Neuronal stem cell (in vitro differentiated cells): ENCODE results near the gene PARD3.

Experiments
- DNase-seq: peaks from one replicate; pipeline ENCODE4 v3.0.0-alpha.2; 2013; ENCODE audit warnings: low spot score
- H2AFZ ChIP-seq: one replicate; pipeline ENCODE4 v1.6.1; 2013; ENCODE audit warnings: mild to moderate bottlenecking, low read length, inconsistent platforms
- H2AK5ac ChIP-seq: 2 replicates; pipeline ENCODE4 v1.6.1; 2013; ENCODE audit warnings: low read depth, mild to moderate bottlenecking, inconsistent platforms, low read length, moderate library complexity, mixed read lengths
- H2BK120ac ChIP-seq: 2 replicates; pipeline ENCODE4 v1.6.1; 2013; ENCODE audit warnings: low read depth, mild to moderate bottlenecking, inconsistent platforms, low read length, moderate library complexity, mixed read lengths
- H2BK12ac ChIP-seq: one replicate; pipeline ENCODE4 v1.6.1; 2013; ENCODE audit warnings: low read length, inconsistent platforms
- H2BK15ac ChIP-seq: 2 replicates; pipeline ENCODE4 v1.6.1; 2013; ENCODE audit warnings: mild to moderate bottlenecking, low read length, inconsistent platforms, mixed read lengths
- H2BK5ac ChIP-seq: one replicate; pipeline ENCODE4 v1.6.1; 2013; ENCODE audit warnings: inconsistent platforms, mild to moderate bottlenecking, low read length, moderate library complexity
- H3K14ac ChIP-seq: one replicate; pipeline ENCODE4 v1.6.1; 2013; ENCODE audit warnings: low read length, inconsistent platforms
- H3K18ac ChIP-seq: 2 replicates; pipeline ENCODE4 v1.6.1; 2013; ENCODE audit warnings: low read length, inconsistent platforms
- H3K23ac ChIP-seq: 2 replicates; pipeline ENCODE4 v1.6.1; 2013; ENCODE audit warnings: low read depth, mild to moderate bottlenecking, mixed read lengths, low read length, inconsistent platforms; ENCODE audit not compliant: poor library complexity
- H3K27ac ChIP-seq: replicated peaks from 3 replicates; pipeline ENCODE4 v1.5.1; 2013; ENCODE audit warnings: low read length, inconsistent platforms
- H3K27me3 ChIP-seq, 3 experiments: 2 replicates each; pipeline ENCODE4 v1.6.1; 2013; ENCODE audit warnings: low read length in 3 of 3, mild to moderate bottlenecking in 2 of 3, inconsistent platforms in 1 of 3, low read depth in 1 of 3, mixed read lengths in 1 of 3, moderate library complexity in 1 of 3; ENCODE audit not compliant: control insufficient read depth in 3 of 3, insufficient read depth in 3 of 3
- H3K36me3 ChIP-seq, 2 donors: replicated peaks in 1 of 2; 2 replicates each; pipeline ENCODE4 v1.6.1; 2013; ENCODE audit warnings: low read length in 2 of 2; ENCODE audit not compliant: control insufficient read depth in 2 of 2, insufficient read depth in 2 of 2
- H3K4ac ChIP-seq: 2 replicates; pipeline ENCODE4 v1.6.1; 2013; ENCODE audit warnings: inconsistent platforms, mild to moderate bottlenecking, low read length, moderate library complexity
- H3K4me1 ChIP-seq, 2 donors: 1 replicate in 1 of 2; 2 replicates in 1 of 2; pipeline ENCODE4 v1.6.1; 2013; ENCODE audit warnings: low read length in 2 of 2, low read depth in 1 of 2; ENCODE audit not compliant: control insufficient read depth in 2 of 2, insufficient read depth in 1 of 2
- H3K4me2 ChIP-seq: one replicate; pipeline ENCODE4 v1.6.1; 2013; ENCODE audit warnings: mild to moderate bottlenecking, low read length, inconsistent platforms; ENCODE audit not compliant: insufficient read depth, poor library complexity, severe bottlenecking
- H3K4me3 ChIP-seq, 2 donors: 2 replicates each; pipeline ENCODE4 v1.5.1; 2013; ENCODE audit warnings: low read length in 2 of 2, mild to moderate bottlenecking in 2 of 2, inconsistent platforms in 1 of 2, moderate library complexity in 1 of 2
- H3K79me1 ChIP-seq: one replicate; pipeline ENCODE4 v1.6.1; 2013; ENCODE audit warnings: low read depth, mild to moderate bottlenecking, inconsistent platforms, low read length, moderate library complexity
- H3K9ac ChIP-seq: one replicate; pipeline ENCODE4 v1.6.1; 2013; ENCODE audit warnings: mild to moderate bottlenecking, low read depth, low read length, inconsistent platforms; ENCODE audit not compliant: poor library complexity
- H3K9me3 ChIP-seq, 2 donors: replicated peaks in 1 of 2; 2 replicates each; pipeline versions ENCODE3 to v1.6.1; 2013; ENCODE audit warnings: low read length in 2 of 2, mild to moderate bottlenecking in 2 of 2, inconsistent platforms in 1 of 2, low read depth in 1 of 2, mixed read lengths in 1 of 2, moderate library complexity in 1 of 2; ENCODE audit not compliant: control insufficient read depth in 2 of 2, insufficient read depth in 1 of 2
- H4K8ac ChIP-seq: one replicate; pipeline ENCODE4 v1.6.1; 2013; ENCODE audit warnings: low read depth, mild to moderate bottlenecking, inconsistent platforms, low read length, moderate library complexity
- H4K91ac ChIP-seq: one replicate; pipeline ENCODE4 v1.6.1; 2013; ENCODE audit warnings: low read length, low read depth, mild to moderate bottlenecking, inconsistent platforms; ENCODE audit not compliant: poor library complexity
- WGBS, 2 donors: extraction: QIAGEN DNeasy Blood & Tissue Kit; methylation state at CpG; one replicate each; pipeline ENCODE4 v1.1.7; 2013; ENCODE audit warnings: missing lambda C conversion rate in 2 of 2, mixed read lengths in 1 of 2; ENCODE audit not compliant: insufficient read length in 2 of 2, insufficient replicate concordance in 1 of 2; ENCODE audit errors: extremely low coverage in 2 of 2; 5-methylcytosine and 5-hydroxymethylcytosine counted together

The PARD3 gene

DNA sequence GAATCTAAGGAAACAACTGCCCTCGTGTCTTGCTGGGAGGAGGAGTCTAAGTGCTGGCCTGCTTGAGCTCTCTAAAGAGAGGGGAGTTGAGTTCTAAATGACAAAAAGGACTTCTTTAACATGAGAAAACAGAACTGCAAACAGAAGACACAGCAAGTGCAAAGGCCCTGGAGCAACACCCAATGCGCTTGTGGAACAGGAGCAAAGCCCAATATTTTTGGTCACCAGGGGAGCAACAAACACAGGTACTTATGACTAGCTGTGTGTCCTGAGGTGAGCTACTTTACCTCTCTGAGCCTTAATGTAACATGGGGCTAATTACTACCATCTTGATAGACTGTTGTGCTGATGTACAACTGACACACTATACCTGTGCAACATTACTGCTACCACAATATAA is 634.3 kb downstream of the PARD3 start:
- H3K4ac ChIP-seq: no peak overlapping the region
- H3K79me1 ChIP-seq: no peaks in the 10 kb centered on the region
- H3K14ac ChIP-seq: no peak overlapping the region
- H3K36me3 ChIP-seq: no peaks in the 10 kb centered on the region
- H3K27ac ChIP-seq: no peak overlapping the region
- no peak overlapping the region for H2AFZ ChIP-seq
- H3K23ac ChIP-seq: no peak overlapping the region
- no peaks in the 10 kb centered on the region for H3K9me3 ChIP-seq
- H2BK12ac ChIP-seq: no peak overlapping the region
- H4K91ac ChIP-seq: no peak overlapping the region
- DNase-seq: no peak
- H2AK5ac ChIP-seq: no peak overlapping the region
- no peak overlapping the region for H3K4me2 ChIP-seq
- no peak overlapping the region for H2BK15ac ChIP-seq
- no peak overlapping the region for H4K8ac ChIP-seq
- no peak overlapping the region for H3K9ac ChIP-seq
- H3K4me3 ChIP-seq: no peak overlapping the region
- WGBS, 2 donors: no CpG with 5 or more reads among the region's 2 CpGs
- H3K27me3 ChIP-seq: no peaks in the 10 kb centered on the region
- no peak overlapping the region for H2BK120ac ChIP-seq
- H3K18ac ChIP-seq: no peak overlapping the region
- H2BK5ac ChIP-seq: no peak overlapping the region
- H3K4me1 ChIP-seq: peaks cover 20 to 49% of the 10 kb centered on the region in 2 donors

DNA sequence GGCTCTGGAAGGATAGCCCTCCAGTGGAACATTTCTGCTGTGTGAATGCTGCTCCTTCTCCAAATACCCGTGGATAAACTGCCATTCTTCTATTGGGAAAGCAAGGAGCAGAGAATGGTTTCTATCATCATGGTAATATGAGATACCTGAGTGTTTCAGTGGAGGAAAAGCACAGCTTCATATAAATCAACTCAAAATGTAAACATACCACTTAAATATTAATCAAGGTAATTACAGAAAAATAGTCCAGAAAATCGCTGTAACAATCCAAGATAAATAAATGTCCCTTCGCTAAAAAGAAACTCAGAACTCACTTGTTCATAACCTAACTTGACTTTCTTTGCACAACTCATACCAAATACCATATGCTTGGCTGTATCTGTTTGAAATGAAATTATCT is 635.8 kb downstream of the PARD3 start:
- H3K27me3 ChIP-seq: no peaks in the 10 kb centered on the region
- H3K4me3 ChIP-seq: no peak overlapping the region
- no peak overlapping the region for H3K9ac ChIP-seq
- no peak overlapping the region for H2BK120ac ChIP-seq
- H3K4ac ChIP-seq: no peak overlapping the region
- H3K18ac ChIP-seq: no peak overlapping the region
- H3K23ac ChIP-seq: no peak overlapping the region
- peaks cover 17 to 36% of the 10 kb centered on the region in 2 donors for H3K4me1 ChIP-seq
- no peaks in the 10 kb centered on the region for H3K9me3 ChIP-seq
- no peak overlapping the region for H2BK15ac ChIP-seq
- no peak overlapping the region for H2AK5ac ChIP-seq
- no peak overlapping the region for H4K91ac ChIP-seq
- no peak overlapping the region for H2BK12ac ChIP-seq
- no peak overlapping the region for H3K4me2 ChIP-seq
- H2BK5ac ChIP-seq: no peak overlapping the region
- no peak overlapping the region for H3K27ac ChIP-seq
- no peak overlapping the region for H2AFZ ChIP-seq
- no peak overlapping the region for H4K8ac ChIP-seq
- H3K14ac ChIP-seq: no peak overlapping the region
- no peak for DNase-seq
- H3K79me1 ChIP-seq: no peaks in the 10 kb centered on the region
- no peaks in the 10 kb centered on the region for H3K36me3 ChIP-seq
- no CpG with 5 or more reads among the region's 3 CpGs for WGBS, 2 donors

DNA sequence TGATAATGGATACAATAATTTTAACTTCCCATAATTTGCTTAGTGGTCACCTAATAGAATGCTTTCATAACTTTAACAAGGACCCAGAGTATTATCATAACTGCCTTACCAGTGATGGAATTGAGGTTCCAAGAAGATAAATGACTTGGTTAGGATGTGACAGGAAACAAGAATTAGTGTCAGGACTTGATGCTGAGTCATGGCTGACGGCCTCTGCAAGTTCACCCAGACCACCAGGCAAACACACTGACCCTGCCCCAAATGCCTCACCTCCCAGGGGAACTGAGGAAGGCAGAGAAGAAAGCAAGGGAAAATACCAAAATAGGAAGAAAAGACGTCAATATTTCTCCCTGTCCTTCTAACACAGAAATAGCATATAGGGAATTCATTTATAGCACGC is 636.3 kb downstream of the PARD3 start:
- H2AFZ ChIP-seq: no peak overlapping the region
- no peak overlapping the region for H4K8ac ChIP-seq
- no peaks in the 10 kb centered on the region for H3K27me3 ChIP-seq
- H3K27ac ChIP-seq: no peak overlapping the region
- no peak overlapping the region for H3K4ac ChIP-seq
- no peak overlapping the region for H2BK15ac ChIP-seq
- no peak overlapping the region for H3K23ac ChIP-seq
- H3K18ac ChIP-seq: no peak overlapping the region
- no peak for DNase-seq
- no peak overlapping the region for H2BK12ac ChIP-seq
- H4K91ac ChIP-seq: no peak overlapping the region
- H3K9me3 ChIP-seq: no peaks in the 10 kb centered on the region
- WGBS, 2 donors: no CpG with 5 or more reads among the region's 3 CpGs
- no peak overlapping the region for H2BK120ac ChIP-seq
- no peak overlapping the region for H3K9ac ChIP-seq
- H3K14ac ChIP-seq: no peak overlapping the region
- H2BK5ac ChIP-seq: no peak overlapping the region
- peaks cover 14 to 32% of the 10 kb centered on the region in 2 donors for H3K4me1 ChIP-seq
- no peak overlapping the region for H3K4me3 ChIP-seq
- no peak overlapping the region for H2AK5ac ChIP-seq
- no peak overlapping the region for H3K4me2 ChIP-seq
- H3K79me1 ChIP-seq: no peaks in the 10 kb centered on the region
- no peaks in the 10 kb centered on the region for H3K36me3 ChIP-seq

DNA sequence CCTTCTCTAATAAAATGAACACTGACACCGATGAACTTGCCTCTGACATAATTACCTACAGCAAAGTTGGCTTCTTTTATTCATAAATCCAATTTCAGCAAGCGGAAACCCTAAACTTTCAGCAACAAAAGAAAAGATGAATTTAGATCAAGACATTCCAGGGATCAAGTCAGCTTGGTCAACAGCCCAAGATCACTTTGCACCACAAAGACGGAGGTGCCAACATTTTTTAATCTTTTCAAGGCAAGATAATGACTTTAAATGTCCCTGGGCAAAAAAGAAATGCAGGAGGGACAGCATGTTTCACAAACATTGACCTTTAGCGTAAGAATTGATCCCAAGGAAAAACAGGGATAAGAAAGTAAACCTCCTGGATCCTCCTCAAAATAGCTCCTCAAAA is 636.9 kb downstream of the PARD3 start:
- Histone ChIP-seq H3K14ac (no peak overlapping the region), H3K27ac (no peak overlapping the region)

More for the DNA sequence above, 636.9 kb downstream of the PARD3 start:
- no peaks in the 10 kb centered on the region for H3K79me1 ChIP-seq
- H4K91ac ChIP-seq: no peak overlapping the region
- no peaks in the 10 kb centered on the region for H3K9me3 ChIP-seq
- no peak overlapping the region for H3K4me2 ChIP-seq
- H4K8ac ChIP-seq: no peak overlapping the region
- H3K27me3 ChIP-seq: no peaks in the 10 kb centered on the region
- no CpG with 5 or more reads among the region's 4 CpGs for WGBS, 2 donors
- no peak overlapping the region for H3K23ac ChIP-seq
- no peak overlapping the region for H2AFZ ChIP-seq
- no peak overlapping the region for H2BK5ac ChIP-seq
- H3K9ac ChIP-seq: no peak overlapping the region
- no peak for DNase-seq
- H3K36me3 ChIP-seq: no peaks in the 10 kb centered on the region
- H2BK120ac ChIP-seq: no peak overlapping the region
- no peak overlapping the region for H3K4ac ChIP-seq
- peaks cover 11 to 32% of the 10 kb centered on the region in 2 donors for H3K4me1 ChIP-seq
- no peak overlapping the region for H2AK5ac ChIP-seq
- H2BK12ac ChIP-seq: no peak overlapping the region
- H3K4me3 ChIP-seq: no peak overlapping the region
- H3K18ac ChIP-seq: no peak overlapping the region
- H2BK15ac ChIP-seq: no peak overlapping the region
